Liver (tissue), 9 donors: ENCODE results near the gene PHF12. TPM values are rescaled to one million over a fixed set of nuclear protein-coding genes. Genes with fewer than 3 reads are reported as not detected.

Experiments used
- DNase-seq: peaks from one replicate; pipeline ENCODE4 v3.0.0-alpha.2; 2017; ENCODE audit warnings: low spot score
- H3K27ac ChIP-seq, 2 donors: one replicate each; pipeline ENCODE4 v1.7.0; 2013; ENCODE audit warnings: inconsistent platforms in 2 of 2, low read length in 2 of 2, control low read depth in 1 of 2, low read depth in 1 of 2, mild to moderate bottlenecking in 1 of 2
- H3K27me3 ChIP-seq, 4 donors: one replicate each; pipeline versions ENCODE4 v1.6.1 to v1.7.0; 2013; ENCODE audit warnings: low read length in 3 of 4, inconsistent platforms in 1 of 4, mild to moderate bottlenecking in 1 of 4, moderate library complexity in 1 of 4; ENCODE audit not compliant: control insufficient read depth in 4 of 4, insufficient read depth in 4 of 4
- H3K36me3 ChIP-seq, 4 donors: one replicate each; pipeline versions ENCODE4 v1.6.1 to v1.7.0; 2013; ENCODE audit warnings: low read length in 3 of 4, mild to moderate bottlenecking in 3 of 4, low read depth in 1 of 4, moderate library complexity in 1 of 4; ENCODE audit not compliant: control insufficient read depth in 4 of 4, insufficient read depth in 3 of 4
- H3K4me1 ChIP-seq, 4 donors: one replicate each; pipeline versions ENCODE4 v1.6.1 to v1.7.0; 2013; ENCODE audit warnings: low read length in 3 of 4, mild to moderate bottlenecking in 3 of 4, moderate library complexity in 1 of 4; ENCODE audit not compliant: control insufficient read depth in 4 of 4, insufficient read depth in 4 of 4
- H3K4me3 ChIP-seq, 3 donors: one replicate each; pipeline versions ENCODE4 v1.6.1 to v1.7.0; 2013; ENCODE audit warnings: low read length in 3 of 3, control low read depth in 1 of 3, low read depth in 1 of 3, mild to moderate bottlenecking in 1 of 3
- H3K9ac ChIP-seq, 2 donors: one replicate each; pipeline ENCODE4 v1.7.0; 2013; ENCODE audit warnings: low read length in 2 of 2, mild to moderate bottlenecking in 2 of 2, moderate library complexity in 2 of 2, control low read depth in 1 of 2, low read depth in 1 of 2
- H3K9me3 ChIP-seq, 4 donors: one replicate each; pipeline versions ENCODE4 v1.6.1 to v1.7.0; 2013; ENCODE audit warnings: low read length in 3 of 4; ENCODE audit not compliant: control insufficient read depth in 4 of 4
- ATF3 ChIP-seq: IDR thresholded peaks from 2 replicates; pipeline ENCODE4 v1.6.1; 2016; ENCODE audit warnings: antibody characterized with exemption
- CTCF ChIP-seq: fragments of 150-350 bp; IDR thresholded peaks from 2 replicates; pipeline ENCODE4 v1.5.1; 2017; ENCODE audit warnings: improper control_type of control experiment, low read depth, low read length; ENCODE audit not compliant: missing input control
- EGR1 ChIP-seq, 2 donors: IDR thresholded peaks; 2 replicates each; pipeline ENCODE4 v1.6.1; 2016 to 2018; ENCODE audit warnings: antibody characterized with exemption in 2 of 2, low read depth in 2 of 2
- FOXA1 ChIP-seq: IDR thresholded peaks from 2 replicates; pipeline ENCODE4 v1.6.1; 2016; ENCODE audit warnings: antibody characterized with exemption
- FOXA2 ChIP-seq: IDR thresholded peaks from 2 replicates; pipeline ENCODE4 v1.6.1; 2016; ENCODE audit warnings: antibody characterized with exemption
- GABPA ChIP-seq, 2 donors: IDR thresholded peaks in 1 of 2; conservative IDR thresholded peaks in 1 of 2; 2 replicates each; pipeline ENCODE4 v1.6.1; 2016; ENCODE audit warnings: antibody characterized with exemption in 2 of 2, mild to moderate bottlenecking in 1 of 2, moderate library complexity in 1 of 2
- HNF4A ChIP-seq, 2 donors: conservative IDR thresholded peaks; 2 replicates each; pipeline ENCODE4 v1.6.1; 2016; ENCODE audit warnings: antibody characterized with exemption in 2 of 2, mild to moderate bottlenecking in 2 of 2
- HNF4G ChIP-seq: IDR thresholded peaks from 2 replicates; pipeline ENCODE4 v1.6.1; 2016; ENCODE audit warnings: antibody characterized with exemption
- JUND ChIP-seq, 2 donors: IDR thresholded peaks; 2 replicates each; pipeline ENCODE4 v1.6.1; 2016; ENCODE audit warnings: antibody characterized with exemption in 2 of 2
- MAX ChIP-seq: IDR thresholded peaks from 2 replicates; pipeline ENCODE4 v1.6.1; 2016; ENCODE audit warnings: antibody characterized with exemption
- NR2F2 ChIP-seq: IDR thresholded peaks from 2 replicates; pipeline ENCODE4 v1.6.1; 2016; ENCODE audit warnings: antibody characterized with exemption
- RAD21 ChIP-seq, 2 donors: IDR thresholded peaks; 2 replicates each; pipeline ENCODE4 v1.6.1; 2016; ENCODE audit warnings: antibody characterized with exemption in 2 of 2, mild to moderate bottlenecking in 2 of 2
- REST ChIP-seq: IDR thresholded peaks from 2 replicates; pipeline ENCODE4 v1.6.1; 2016; ENCODE audit warnings: antibody characterized with exemption, mild to moderate bottlenecking
- RXRA ChIP-seq, 2 donors: IDR thresholded peaks; 2 replicates each; pipeline ENCODE4 v1.6.1; 2017 to 2018; ENCODE audit warnings: antibody characterized with exemption in 2 of 2, mild to moderate bottlenecking in 1 of 2
- SP1 ChIP-seq: IDR thresholded peaks from 2 replicates; pipeline ENCODE4 v1.6.1; 2018; ENCODE audit warnings: antibody characterized with exemption, mild to moderate bottlenecking
- TAF1 ChIP-seq: conservative IDR thresholded peaks from 2 replicates; pipeline ENCODE4 v1.6.1; 2016; ENCODE audit warnings: antibody characterized with exemption, mild to moderate bottlenecking
- YY1 ChIP-seq: IDR thresholded peaks from 2 replicates; pipeline ENCODE4 v1.6.1; 2016; ENCODE audit warnings: antibody characterized with exemption, mild to moderate bottlenecking
- WGBS: extraction: QIAGEN DNeasy Blood & Tissue Kit; methylation state at CpG from one replicate; pipeline ENCODE4 v1.1.7; 2013; 5-methylcytosine and 5-hydroxymethylcytosine counted together
- polyA plus RNA-seq, 2 donors: library from polyadenylated mRNA; stranded (reverse) in 1 of 2; unstranded in 1 of 2; fragments of 200-250 nt in 1 of 2; fragments of >200 nt in 1 of 2; fragmentation: Nextera tagmentation in 1 of 2; extraction: Ambion mirVana in 1 of 2; gene quantifications; one replicate each; pipeline versions ENCODE4 v1.2.1 to v1.2.3, GENCODE V29; 2013 to 2015
- total RNA-seq, 2 donors: library from RNA; depleted of rRNA; stranded (reverse); fragments of >200 nt; gene quantifications; one replicate each; pipeline ENCODE4 v1.2.3, GENCODE V29; 2014
- TF ChIP-seq, protein P1 (sequence below): IDR thresholded peaks from 2 replicates; pipeline ENCODE4 v1.6.1; 2016; ENCODE audit warnings: antibody characterized with exemption
- donor health status: healthy.
- donor health status: healthy.
- donor health status: healthy.
- donor health status: healthy.
- donor health status: healthy.

The PHF12 gene
- total and polyA plus RNA-seq, 4 donors, result 4.3 to 21.3 (median 11.7) TPM

DNA sequence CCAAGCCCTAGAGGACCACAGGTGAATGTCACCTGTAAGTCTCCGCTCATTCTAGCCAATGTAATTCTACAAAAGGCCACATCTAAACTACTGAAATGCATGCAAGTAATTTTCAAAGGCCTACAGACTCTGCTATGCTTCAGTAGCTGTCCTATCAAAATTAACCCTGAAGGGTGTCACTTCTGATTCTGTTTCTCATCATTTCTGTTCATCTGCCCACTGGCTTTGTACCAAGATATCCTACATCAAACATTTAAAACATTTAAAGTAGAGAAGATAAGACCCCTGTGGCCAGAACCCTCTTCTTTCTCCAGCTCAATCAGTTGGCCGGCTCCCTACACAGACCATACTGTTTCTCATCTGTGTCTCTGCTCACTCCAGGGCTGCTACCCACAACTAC is 21.5 kb downstream of the PHF12 start:
- no peak overlapping the region for H3K27ac ChIP-seq

GRCh38 chr17:28928061-28928460 is 23.3 kb downstream of the PHF12 start:
- Histone ChIP-seq H3K27me3 (no peaks in the 10 kb centered on the region), H3K9me3 (no peaks in the 10 kb centered on the region), H3K36me3 (peaks cover 2 to 20% (median 11%) of the 10 kb centered on the region in 4 donors), H3K27ac (no peak overlapping the region), H3K9ac (no peak overlapping the region), H3K4me1 (peaks cover 0 to 6% (median 0%) of the 10 kb centered on the region in 4 donors), H3K4me3 (no peak overlapping the region)
- DNase-seq, result no peak
- WGBS, result 94% methylated on average over 2 of the region's 2 CpGs
- TF ChIP-seq NR2F2 (no peak), REST (no peak), GABPA (IDR thresholded peaks at IDR 0.05 in 1 of 2, conservative IDR thresholded peaks at IDR 0.05 in 1 of 2) (no peak), SP1 (no peak), TAF1 (no peak), ATF3 (no peak)

More for the DNA sequence above, 21.5 kb downstream of the PHF12 start:
- 97% methylated on average over 2 of the region's 2 CpGs for WGBS
- Histone ChIP-seq H3K4me3 (no peak overlapping the region), H3K9ac (no peak overlapping the region), H3K9me3 (no peaks in the 10 kb centered on the region), H3K36me3 (peaks cover 0 to 10% (median 5%) of the 10 kb centered on the region in 4 donors), H3K4me1 (peaks cover 0 to 6% (median 0%) of the 10 kb centered on the region in 4 donors), H3K27me3 (no peaks in the 10 kb centered on the region)
- TF ChIP-seq HNF4G (no peak), NR2F2 (no peak), TAF1 (no peak), SP1 (no peak), YY1 (no peak), RXRA (IDR thresholded peaks at IDR 0.05) (no peak), EGR1 (IDR thresholded peaks at IDR 0.05; ENCODE audit: low read depth in 2 of 2) (no peak), MAX (no peak)
- DNase-seq, result no peak

DNA sequence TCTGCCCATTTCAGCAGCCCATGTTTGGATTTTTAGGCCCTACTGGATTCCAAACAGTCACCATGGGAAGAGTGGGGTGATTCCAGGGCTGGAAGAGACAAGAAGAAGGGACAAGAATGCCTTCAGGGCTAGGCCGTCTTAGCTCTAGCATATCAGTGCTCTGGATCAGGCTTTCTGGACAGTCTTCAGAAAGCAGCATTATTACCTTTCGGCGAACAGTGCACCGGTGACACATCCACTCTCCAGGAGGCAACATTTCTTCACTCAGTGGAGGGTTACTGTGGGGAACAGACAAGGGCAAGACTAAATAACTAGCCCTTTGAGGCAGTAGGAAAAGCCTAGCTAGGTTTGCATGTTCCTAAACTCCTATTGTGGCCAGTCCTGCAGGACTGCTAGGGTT is 24.5 kb downstream of the PHF12 start:
- no peak for DNase-seq
- peak overlapping the region; percentile 63 to 72 for H3K27ac ChIP-seq
- peak overlapping the region in 1 of 2 donors; percentile 24 for H3K9ac ChIP-seq
- peaks cover 0 to 6% (median 0%) of the 10 kb centered on the region in 4 donors for H3K4me1 ChIP-seq
- no peaks in the 10 kb centered on the region for H3K27me3 ChIP-seq
- WGBS, result 95% methylated on average over 4 of the region's 4 CpGs
- H3K4me3 ChIP-seq, result no peak overlapping the region
- no peaks in the 10 kb centered on the region for H3K9me3 ChIP-seq
- peaks cover 2 to 31% (median 15%) of the 10 kb centered on the region in 4 donors for H3K36me3 ChIP-seq
- TF ChIP-seq YY1 (no peak), SP1 (no peak), RAD21 (IDR thresholded peaks at IDR 0.05) (no peak), ATF3 (no peak), HNF4G (no peak), JUND (IDR thresholded peaks at IDR 0.05) (no peak), EGR1 (IDR thresholded peaks at IDR 0.05; ENCODE audit: low read depth in 2 of 2) (no peak), TAF1 (no peak), NR2F2 (no peak), FOXA2 (no peak), GABPA (IDR thresholded peaks at IDR 0.05 in 1 of 2, conservative IDR thresholded peaks at IDR 0.05 in 1 of 2) (no peak), HNF4A (conservative IDR thresholded peaks at IDR 0.05) (no peak), FOXA1 (no peak), CTCF (no peak), RXRA (IDR thresholded peaks at IDR 0.05) (no peak), MAX (no peak)
- TF ChIP-seq, protein P1, sequence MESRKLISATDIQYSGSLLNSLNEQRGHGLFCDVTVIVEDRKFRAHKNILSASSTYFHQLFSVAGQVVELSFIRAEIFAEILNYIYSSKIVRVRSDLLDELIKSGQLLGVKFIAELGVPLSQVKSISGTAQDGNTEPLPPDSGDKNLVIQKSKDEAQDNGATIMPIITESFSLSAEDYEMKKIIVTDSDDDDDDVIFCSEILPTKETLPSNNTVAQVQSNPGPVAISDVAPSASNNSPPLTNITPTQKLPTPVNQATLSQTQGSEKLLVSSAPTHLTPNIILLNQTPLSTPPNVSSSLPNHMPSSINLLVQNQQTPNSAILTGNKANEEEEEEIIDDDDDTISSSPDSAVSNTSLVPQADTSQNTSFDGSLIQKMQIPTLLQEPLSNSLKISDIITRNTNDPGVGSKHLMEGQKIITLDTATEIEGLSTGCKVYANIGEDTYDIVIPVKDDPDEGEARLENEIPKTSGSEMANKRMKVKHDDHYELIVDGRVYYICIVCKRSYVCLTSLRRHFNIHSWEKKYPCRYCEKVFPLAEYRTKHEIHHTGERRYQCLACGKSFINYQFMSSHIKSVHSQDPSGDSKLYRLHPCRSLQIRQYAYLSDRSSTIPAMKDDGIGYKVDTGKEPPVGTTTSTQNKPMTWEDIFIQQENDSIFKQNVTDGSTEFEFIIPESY, result no peak
